Calu3 (cell line): ENCODE results near the gene MIPEP. TPM values are rescaled to one million over a fixed set of nuclear protein-coding genes. Genes with fewer than 3 reads are reported as not detected.
"Not testable (repeated sequence)": the region's sequence is repeated elsewhere in the genome, so short reads cannot be mapped to it uniquely, and the experiment has no call there.

Source experiments
- BruUV-seq: library from RNA; stranded (reverse); fragments of 400-500 nt; replicated peaks from 2 replicates; lab custom pipeline; 2021; lab: Mats Ljungman, UMichigan
- CTCF ChIA-PET: fragments of 300-600 bp; sonication (Branson Sonifier 250); formaldehyde crosslinking; loops from one replicate; lab custom pipeline; 2022; ENCODE audit warnings: antibody characterized with exemption; lab: Charles Lee
- DNase-seq: peaks from one replicate; pipeline ENCODE4 v3.0.0; 2022
- H3K27ac Mint-ChIP-seq: one replicate; pipeline ENCODE4 v1.8.0; 2022; ENCODE audit warnings: mixed read lengths; ENCODE audit not compliant: unreplicated experiment
- H3K27me3 Mint-ChIP-seq: one replicate; pipeline ENCODE4 v1.8.0; 2022; ENCODE audit warnings: mixed read lengths; ENCODE audit not compliant: unreplicated experiment
- H3K36me3 Mint-ChIP-seq: one replicate; pipeline ENCODE4 v1.8.0; 2022; ENCODE audit warnings: mild to moderate bottlenecking, moderate library complexity, mixed read lengths; ENCODE audit not compliant: insufficient read depth, unreplicated experiment
- H3K4me1 Mint-ChIP-seq: one replicate; pipeline ENCODE4 v1.8.0; 2022; ENCODE audit warnings: mild to moderate bottlenecking, low read depth, mixed read lengths; ENCODE audit not compliant: unreplicated experiment
- H3K4me3 Mint-ChIP-seq: one replicate; pipeline ENCODE4 v1.8.0; 2022; ENCODE audit warnings: mild to moderate bottlenecking, low read depth, moderate library complexity, mixed read lengths; ENCODE audit not compliant: unreplicated experiment
- H3K9me3 Mint-ChIP-seq: one replicate; pipeline ENCODE4 v1.8.0; 2022; ENCODE audit warnings: low read depth, mixed read lengths; ENCODE audit not compliant: unreplicated experiment
- CTCF ChIP-seq: fragments of 200-600 bp; IDR thresholded peaks from one replicate; pipeline ENCODE4 v1.8.0; 2022; ENCODE audit warnings: antibody characterized with exemption; ENCODE audit not compliant: unreplicated experiment
- intact Hi-C: fragments of 100-400 bp; cut with micrococcal nuclease; formaldehyde crosslinking; loops from one replicate; pipeline ENCODE4 v1.10.0; 2022; ENCODE audit not compliant: unreplicated experiment
- total RNA-seq: library from RNA; stranded (reverse); gene quantifications from 2 replicates; pipeline ENCODE4 v1.2.3, GENCODE V29; 2022

The MIPEP gene
- total RNA-seq, 1 experiment from 2014 or later: 25.2 TPM

DNA sequence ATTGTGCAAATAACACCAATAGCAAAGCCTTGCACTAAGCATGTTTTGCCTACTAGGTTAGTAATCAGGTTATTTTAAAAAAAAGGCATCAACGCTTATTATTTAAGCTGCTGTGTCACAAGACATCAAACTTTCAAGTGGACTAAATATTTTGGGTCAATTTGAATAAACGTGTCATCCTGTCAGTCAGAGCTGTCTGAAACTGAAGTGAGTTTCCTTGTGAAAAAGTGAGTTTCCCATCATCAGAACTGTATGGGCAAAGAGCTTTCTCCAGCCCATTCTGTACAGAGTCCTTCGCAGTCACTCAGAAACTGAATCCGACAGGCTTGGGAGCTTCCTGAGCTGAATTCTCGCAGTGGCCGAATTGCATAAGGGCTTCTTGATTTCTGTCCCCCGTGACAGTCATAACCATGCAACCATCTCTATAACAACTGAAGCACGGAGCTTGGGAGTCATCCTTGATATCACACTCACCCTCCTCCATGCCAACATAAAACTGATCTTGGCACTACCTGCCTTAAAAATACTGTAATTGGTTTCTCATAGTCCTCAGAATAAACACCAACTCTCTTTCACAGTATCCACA, 139.8 kb downstream of the MIPEP start:
- no TSS peak for BruUV-seq
- CTCF ChIA-PET: no interaction called here
- no peak for DNase-seq
- Mint-ChIP-seq H3K27me3 (no peaks in the 10 kb centered on the region), H3K9me3 (no peaks in the 10 kb centered on the region), H3K4me3 (no peak overlapping the region), H3K36me3 (peaks cover 4% of the 10 kb centered on the region), H3K4me1 (peaks cover 37% of the 10 kb centered on the region), H3K27ac (no peak overlapping the region)
- intact Hi-C loops: no loop called here
- TF ChIP-seq CTCF: no peak

DNA sequence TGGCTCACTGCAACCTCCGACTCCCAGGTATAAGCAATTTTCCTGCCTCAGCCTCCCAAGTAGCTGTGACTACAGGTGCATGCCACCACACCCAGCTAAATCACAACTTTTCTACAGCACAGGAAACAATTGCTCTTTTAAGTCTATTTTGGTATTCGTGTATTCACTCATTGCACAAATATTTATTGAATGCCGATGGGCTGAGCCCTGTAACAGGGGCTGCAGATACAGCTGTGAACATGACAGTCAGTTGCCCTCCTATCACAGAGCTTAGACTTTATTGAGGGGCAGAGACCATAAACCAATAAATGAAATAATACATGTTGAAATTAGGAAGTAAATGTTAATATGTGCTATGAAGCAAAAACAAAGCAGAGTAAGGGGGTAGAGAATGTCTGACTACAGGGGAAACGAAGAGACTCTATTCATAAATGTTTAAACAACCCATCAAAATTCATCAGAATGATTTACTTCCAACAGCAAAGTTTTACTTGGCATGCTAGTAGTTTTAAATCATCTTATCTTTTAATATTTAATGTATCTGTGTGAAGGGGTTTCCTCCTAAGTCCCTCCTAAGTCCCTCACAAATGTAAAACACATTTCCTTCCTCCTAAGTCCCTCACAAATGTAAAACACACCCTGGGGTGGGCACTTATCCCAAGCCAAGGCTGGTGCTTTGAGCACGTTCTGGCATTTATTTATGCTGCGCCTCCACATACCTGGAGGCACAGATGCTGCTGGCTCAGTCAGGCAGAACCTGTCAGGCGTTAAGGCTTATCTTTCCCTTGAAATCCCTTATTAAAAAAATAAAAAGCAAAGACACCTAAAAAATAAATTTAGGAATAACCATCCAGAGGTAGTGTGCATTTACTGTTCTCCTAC, 140.8 kb downstream of the MIPEP start:
- CTCF ChIA-PET: no interaction called here
- Mint-ChIP-seq H3K36me3 (peaks cover 4% of the 10 kb centered on the region), H3K4me1 (peaks cover 30% of the 10 kb centered on the region), H3K27ac (no peak overlapping the region), H3K4me3 (no peak overlapping the region), H3K9me3 (no peaks in the 10 kb centered on the region), H3K27me3 (no peaks in the 10 kb centered on the region)
- BruUV-seq: no TSS peak
- TF ChIP-seq CTCF: no peak
- intact Hi-C loops: no loop called here
- no peak for DNase-seq

DNA sequence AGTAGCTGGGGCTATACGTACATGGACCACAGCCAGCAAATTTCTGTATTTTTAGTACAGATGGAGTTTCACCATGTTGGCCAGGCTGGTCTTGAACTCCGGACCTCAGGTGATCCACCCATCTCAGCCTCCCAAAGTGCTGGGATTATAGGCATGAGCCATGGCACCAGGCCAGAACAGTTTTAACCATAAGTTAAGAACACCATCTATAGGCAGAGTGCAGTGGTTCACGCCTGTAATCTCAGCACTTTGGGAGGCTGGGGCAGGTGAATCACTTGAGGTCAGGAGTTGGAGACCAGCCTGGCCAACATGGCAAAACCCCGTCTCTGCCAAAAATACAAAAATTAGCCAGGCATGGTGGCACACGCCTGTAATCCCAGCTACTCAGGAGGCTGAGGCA, 143.1 kb downstream of the MIPEP start:
- H3K9me3 Mint-ChIP-seq, DNase-seq, H3K27me3 Mint-ChIP-seq, H3K27ac Mint-ChIP-seq, H3K36me3 Mint-ChIP-seq, H3K4me3 Mint-ChIP-seq, CTCF ChIA-PET, intact Hi-C loops, BruUV-seq: not testable (repeated sequence)
- peaks cover 19% of the 10 kb centered on the region for H3K4me1 Mint-ChIP-seq

DNA sequence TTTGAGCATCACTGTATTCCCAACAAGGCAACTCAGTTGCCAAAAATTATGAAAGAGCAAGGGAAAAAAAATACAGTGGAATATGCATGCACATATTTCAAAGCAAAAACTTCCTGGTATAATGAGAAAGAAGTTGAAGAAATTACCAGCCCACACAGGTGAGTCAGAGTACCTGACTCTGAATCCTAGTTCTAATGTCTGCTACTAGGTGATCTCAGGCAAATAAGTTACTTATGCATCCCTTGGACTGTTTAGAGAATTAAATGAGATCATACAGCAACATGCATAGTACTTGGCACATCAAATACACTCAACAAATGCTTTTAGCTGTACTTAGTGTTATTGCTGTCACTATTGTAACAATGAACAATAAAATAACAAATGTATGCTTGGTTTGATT, 144.9 kb downstream of the MIPEP start:
- DNase-seq: no peak
- Mint-ChIP-seq H3K4me3 (no peak overlapping the region), H3K27ac (peak overlapping the region; percentile 58), H3K36me3 (no peaks in the 10 kb centered on the region), H3K4me1 (peaks cover 12% of the 10 kb centered on the region), H3K9me3 (no peaks in the 10 kb centered on the region), H3K27me3 (no peaks in the 10 kb centered on the region)
- BruUV-seq: no TSS peak
- TF ChIP-seq CTCF: no peak
- intact Hi-C loops: no loop called here
- CTCF ChIA-PET: interaction anchor here (0.6 to 0.9 kb wide), 2 partner anchors 50 to 119 kb away, joined by 3 to 4 read pairs; no protein-coding TSS in a partner anchor
